Endothelial cell of umbilical vein (primary cell): Measurements from ENCODE around the gene PLOD1. TPM values are rescaled to one million over a fixed set of nuclear protein-coding genes. Genes with fewer than 3 reads are reported as not detected.
A peak's percentile ranks its signal among the peaks of the same experiment; 100 is the strongest.

Experiments used
- BruUV-seq: library from RNA; stranded (reverse); fragments of 400-500 nt; replicated peaks from 2 replicates; lab custom pipeline; 2021; lab: Mats Ljungman, UMichigan
- CTCF ChIA-PET: fragments of 300-600, 350-600 bp; sonication (Branson Sonifier 250); formaldehyde crosslinking; loops from one replicate; lab custom pipeline; 2021; ENCODE audit warnings: antibody characterized with exemption, inconsistent platforms; lab: Charles Lee
- POLR2A ChIA-PET: fragments of 300-600, 350-600 bp; sonication (Branson Sonifier 250); formaldehyde crosslinking; loops from one replicate; lab custom pipeline; 2021; ENCODE audit warnings: antibody characterized with exemption, inconsistent platforms; lab: Charles Lee
- DNase-seq: peaks from one replicate; pipeline ENCODE4 v3.0.0-alpha.2; 2011; ENCODE audit warnings: low read depth, low spot score
- FAIRE-seq: peaks from 2 replicates; lab custom pipeline; 2011; peaks lifted over from hg19 to GRCh38; lab: Jason Lieb, UNC
- H2AFZ ChIP-seq: 2 replicates; pipeline ENCODE4 v1.6.0; 2012; ENCODE audit warnings: low read depth, low read length, control low read depth, inconsistent platforms
- H3K27ac ChIP-seq: 2 replicates; pipeline ENCODE4 v1.5.1; 2011; ENCODE audit warnings: low read depth, mild to moderate bottlenecking, control low read depth, low read length, moderate library complexity; ENCODE audit not compliant: insufficient read depth
- H3K27me3 ChIP-seq, 2 experiments: 2 replicates each; pipeline versions ENCODE4 v1.6.0 to v1.6.1; 2011; ENCODE audit warnings: low read length in 2 of 2, mixed read lengths in 1 of 2; ENCODE audit not compliant: control insufficient read depth in 2 of 2, insufficient read depth in 2 of 2
- H3K36me3 ChIP-seq, 2 experiments: 2 replicates in 1 of 2; 3 replicates in 1 of 2; pipeline ENCODE4 v1.5.1; 2011; ENCODE audit warnings: low read length in 2 of 2, mild to moderate bottlenecking in 1 of 2, moderate library complexity in 1 of 2; ENCODE audit not compliant: control insufficient read depth in 2 of 2, insufficient read depth in 2 of 2; ENCODE audit errors: extremely low read depth in 1 of 2
- H3K4me1 ChIP-seq: 3 replicates; pipeline ENCODE4 v1.5.1; 2011; ENCODE audit warnings: mild to moderate bottlenecking, low read length; ENCODE audit not compliant: control insufficient read depth, insufficient read depth; ENCODE audit errors: extremely low read depth
- H3K4me2 ChIP-seq: 2 replicates; pipeline ENCODE4 v1.6.1; 2011; ENCODE audit warnings: low read length, control low read depth, mixed read lengths; ENCODE audit not compliant: insufficient read depth
- H3K4me3 ChIP-seq, 3 experiments: fragments of 200-600 bp in 1 of 3; sonication (generic), shearing (Covaris generic) in 1 of 3; replicated peaks in 1 of 3; 2 replicates each; pipeline ENCODE4 v1.5.1; 2011 to 2016; ENCODE audit warnings: control low read depth in 3 of 3, low read length in 3 of 3, mild to moderate bottlenecking in 2 of 3, inconsistent platforms in 1 of 3, low read depth in 1 of 3, moderate library complexity in 1 of 3; ENCODE audit not compliant: insufficient read depth in 1 of 3
- H3K79me2 ChIP-seq: 2 replicates; pipeline ENCODE4 v1.6.0; 2012; ENCODE audit warnings: low read length, inconsistent platforms; ENCODE audit not compliant: control insufficient read depth, insufficient read depth
- H3K9ac ChIP-seq: replicated peaks from 2 replicates; pipeline ENCODE3; 2011; ENCODE audit warnings: low read length, control low read depth; ENCODE audit not compliant: insufficient read depth; ENCODE audit errors: extremely low read depth
- H3K9me1 ChIP-seq: replicated peaks from 3 replicates; pipeline ENCODE4 v1.6.0; 2011; ENCODE audit warnings: mild to moderate bottlenecking, low read length; ENCODE audit not compliant: control insufficient read depth, insufficient read depth; ENCODE audit errors: extremely low read depth
- H3K9me3 ChIP-seq: replicated peaks from 2 replicates; pipeline ENCODE4 v1.5.1; 2012; ENCODE audit warnings: low read length, inconsistent platforms; ENCODE audit not compliant: control insufficient read depth, insufficient read depth
- H4K20me1 ChIP-seq: replicated peaks from 2 replicates; pipeline ENCODE3; 2011; ENCODE audit warnings: mild to moderate bottlenecking, low read length; ENCODE audit not compliant: control insufficient read depth, insufficient read depth; ENCODE audit errors: extremely low read depth
- CTCF ChIP-seq, 2 donors: IDR thresholded peaks; 1 replicate in 1 of 2; 2 replicates in 1 of 2; pipeline ENCODE4 v1.5.1; 2011; ENCODE audit warnings: low read length in 2 of 2, mild to moderate bottlenecking in 2 of 2, moderate library complexity in 2 of 2, control low read depth in 1 of 2, inconsistent platforms in 1 of 2, low read depth in 1 of 2; ENCODE audit not compliant: insufficient read depth in 1 of 2; ENCODE audit errors: extremely low read depth in 1 of 2
- EZH2 ChIP-seq: IDR thresholded peaks from 2 replicates; pipeline ENCODE4 v1.6.1; 2012; ENCODE audit warnings: borderline replicate concordance, low read depth, mild to moderate bottlenecking, moderate library complexity, low read length, inconsistent platforms; ENCODE audit not compliant: severe bottlenecking
- FOS ChIP-seq: IDR thresholded peaks from 2 replicates; pipeline ENCODE4 v1.6.1; 2011; ENCODE audit warnings: mild to moderate bottlenecking, low read length, moderate library complexity, borderline replicate concordance; ENCODE audit not compliant: insufficient read depth
- GATA2 ChIP-seq: IDR thresholded peaks from 2 replicates; pipeline ENCODE4 v1.7.0; 2011; ENCODE audit warnings: low read depth, mild to moderate bottlenecking, moderate library complexity, mixed read lengths, low read length; ENCODE audit not compliant: insufficient read length, insufficient read depth
- JUN ChIP-seq: IDR thresholded peaks from 2 replicates; pipeline ENCODE4 v1.6.1; 2011; ENCODE audit warnings: borderline replicate concordance, low read depth; ENCODE audit not compliant: insufficient read length, insufficient read depth
- MAX ChIP-seq: IDR thresholded peaks from 2 replicates; pipeline ENCODE4 v1.6.1; 2011; ENCODE audit not compliant: insufficient read depth, insufficient read length
- MYC ChIP-seq: IDR thresholded peaks from one replicate; pipeline ENCODE4 v1.6.1; 2011; ENCODE audit warnings: mild to moderate bottlenecking, low read depth, low read length
- POLR2A ChIP-seq: IDR thresholded peaks from 2 replicates; pipeline ENCODE4 v1.6.1; 2012; ENCODE audit warnings: low read depth, mild to moderate bottlenecking, control low read depth, low read length
- POLR2AphosphoS5 ChIP-seq: IDR thresholded peaks from 2 replicates; pipeline ENCODE4 v1.6.1; 2012; ENCODE audit warnings: low read depth, mild to moderate bottlenecking, control low read depth, low read length, moderate library complexity; ENCODE audit not compliant: insufficient read depth
- dilution Hi-C: fragments of 300-500 bp; cut with MboI; formaldehyde crosslinking; loops from one replicate; pipeline ENCODE4 v1.15.0; 2019; ENCODE audit warnings: low sequenced_read_pairs; ENCODE audit not compliant: extremely low pct_ligation_motif_present
- intact Hi-C: fragments of 100-400 bp; cut with micrococcal nuclease; formaldehyde crosslinking; loops from one replicate; pipeline ENCODE4 v1.10.0; 2022
- polyA plus RNA-seq, 4 experiments: library from polyadenylated mRNA; depleted of rRNA in 3 of 4; stranded (reverse) in 3 of 4; unstranded in 1 of 4; fragments of >200 nt; gene quantifications; 2 replicates each; pipeline versions ENCODE4 v1.2.1 to v1.2.3, GENCODE V29; 2011 to 2012; ENCODE audit warnings: missing spikeins in 1 of 4
- total RNA-seq: library from RNA; stranded (reverse); gene quantifications from 2 replicates; pipeline ENCODE4 v1.2.3, GENCODE V29; 2021

The PLOD1 gene
- total and polyA plus RNA-seq, 2 donors (not counting 3 experiments of a cell fraction or from before 2014, with no cell fraction given), result 260 to 412 TPM

DNA sequence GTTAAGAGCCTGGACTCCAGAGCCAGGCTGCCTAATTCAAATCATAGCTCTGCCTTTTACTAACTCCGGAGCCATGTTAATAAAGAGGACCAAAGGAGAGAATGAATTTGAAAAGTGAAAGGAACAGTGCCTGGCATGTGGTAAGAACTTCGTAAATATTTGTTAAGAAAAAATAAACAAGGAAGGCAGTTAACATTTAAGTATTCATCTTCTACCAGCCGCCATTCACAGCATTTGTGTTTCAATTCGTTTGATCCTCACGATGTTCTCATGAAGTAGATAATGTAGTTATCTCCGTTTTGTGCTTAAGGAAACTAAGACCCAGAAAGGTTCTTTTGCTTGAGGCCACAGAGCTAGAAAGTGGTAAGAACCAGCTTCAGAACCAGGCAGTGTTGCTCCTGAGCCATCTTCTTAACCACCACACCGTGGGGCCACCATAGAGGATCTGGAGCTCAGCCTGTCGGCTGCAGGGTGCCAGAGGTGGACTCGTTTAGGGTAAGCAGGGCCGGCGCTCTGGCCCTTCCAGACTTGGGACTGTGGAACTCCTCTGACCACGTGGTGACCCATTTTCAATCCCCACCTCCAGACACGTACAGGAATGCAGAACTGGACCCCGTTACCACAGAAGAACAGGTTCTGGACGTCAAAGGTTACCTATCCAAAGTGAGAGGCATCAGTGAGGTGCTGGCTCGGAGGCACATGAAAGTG is 57.6 kb downstream of the PLOD1 start:
- ChIA-PET POLR2A (no interaction called here), CTCF (no interaction called here)
- no peak overlapping the region for H2AFZ ChIP-seq
- H3K9ac ChIP-seq, result no peak overlapping the region
- peaks cover 12% of the 10 kb centered on the region for H3K79me2 ChIP-seq
- H4K20me1 ChIP-seq, result no peaks in the 10 kb centered on the region
- H3K4me1 ChIP-seq, result no peaks in the 10 kb centered on the region
- H3K27ac ChIP-seq, result no peak overlapping the region
- FAIRE-seq (no peak), DNase-seq (no peak)
- dilution Hi-C loops (no loop called here), intact Hi-C loops (no loop called here)
- no peaks in the 10 kb centered on the region for H3K9me3 ChIP-seq
- H3K9me1 ChIP-seq, result no peaks in the 10 kb centered on the region
- TF ChIP-seq FOS (no peak), EZH2 (no peak), MAX (no peak), POLR2A (no peak), JUN (no peak)
- peaks cover 15 to 28% of the 10 kb centered on the region in 2 experiments for H3K36me3 ChIP-seq
- H3K4me2 ChIP-seq, result no peak overlapping the region
- no peaks in the 10 kb centered on the region for H3K27me3 ChIP-seq
- H3K4me3 ChIP-seq, result no peak overlapping the region
- no TSS peak for BruUV-seq

DNA sequence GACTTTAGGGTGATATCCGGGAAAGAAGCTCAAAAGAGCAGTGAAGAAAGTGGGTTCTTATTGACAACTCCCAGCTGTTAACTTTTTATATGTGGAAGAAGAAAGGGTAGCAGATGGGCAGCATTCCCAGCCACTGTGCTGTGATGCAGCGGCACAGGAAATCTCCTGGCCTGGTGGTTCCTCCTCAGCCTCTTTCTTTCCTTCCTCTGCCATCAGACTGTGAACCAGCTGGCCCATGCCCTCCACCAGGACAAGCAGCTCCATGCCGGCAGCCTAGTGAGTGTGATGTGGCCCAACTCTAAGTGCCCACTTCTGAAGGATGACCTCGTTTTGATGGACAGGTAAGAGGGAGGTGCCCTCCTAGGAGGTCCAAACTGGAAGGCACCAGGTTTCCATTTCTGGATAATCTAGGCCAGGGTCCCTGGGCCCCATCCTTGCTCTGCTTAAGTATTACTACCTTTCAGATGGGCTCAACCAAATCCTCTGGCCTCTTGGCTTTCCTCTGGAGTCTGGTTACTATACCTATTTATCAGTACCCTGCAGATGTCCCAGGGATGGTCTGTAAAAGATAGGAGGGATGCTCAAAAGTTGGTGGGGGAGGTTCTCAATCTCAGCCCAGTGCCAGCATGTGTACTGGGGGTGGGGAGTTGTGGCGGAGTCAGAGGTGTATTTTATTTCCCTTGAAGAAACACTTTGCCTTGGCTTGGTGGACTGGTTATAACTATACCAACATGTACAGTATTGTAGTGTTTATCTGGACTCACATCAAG is 62.7 kb downstream of the PLOD1 start:
- CTCF ChIA-PET, result interaction anchor here (0.5 kb wide), 1 partner anchor 241 kb away, joined by 3 read pairs; no protein-coding TSS in a partner anchor
- BruUV-seq, result no TSS peak
- Histone ChIP-seq H3K9ac (no peak overlapping the region), H3K9me3 (no peaks in the 10 kb centered on the region), H3K36me3 (peaks cover 21 to 34% of the 10 kb centered on the region in 2 experiments), H3K27ac (no peak overlapping the region), H3K4me2 (no peak overlapping the region), H2AFZ (no peak overlapping the region), H3K4me1 (no peaks in the 10 kb centered on the region), H3K4me3 (no peak overlapping the region), H3K9me1 (no peaks in the 10 kb centered on the region), H4K20me1 (no peaks in the 10 kb centered on the region), H3K27me3 (no peaks in the 10 kb centered on the region), H3K79me2 (no peaks in the 10 kb centered on the region)
- FAIRE-seq (no peak), DNase-seq (peak; percentile 40)
- TF ChIP-seq EZH2 (no peak), CTCF (IDR thresholded peaks at IDR 0.05; ENCODE audit: extremely low read depth in 1 of 2, insufficient read depth in 1 of 2, low read depth in 1 of 2, low read length in 2 of 2) (no peak), JUN (no peak), POLR2AphosphoS5 (no peak), POLR2A (no peak), FOS (no peak), MYC (no peak), MAX (no peak), GATA2 (no peak)
- dilution Hi-C loops, result no loop called here
- intact Hi-C loops, result no loop called here
- POLR2A ChIA-PET, result interaction anchor here (1.4 kb wide), 1 partner anchor 87 kb away, joined by 3 read pairs; no protein-coding TSS in a partner anchor
